GM19324 (cell line): Measurements from ENCODE around the gene PTBP1.
"Not testable (repeated sequence)": the region's sequence is repeated elsewhere in the genome, so short reads cannot be mapped to it uniquely, and the experiment has no call there.

Experiments
- ATAC-seq: cut with Tn5 transposase; IDR thresholded peaks from one replicate; pipeline ENCODE4 v1.9.1; 2021; ENCODE audit warnings: mild to moderate bottlenecking, moderate library complexity; ENCODE audit not compliant: unreplicated experiment, low FRiP score

PTBP1 gene

GRCh38 chr19:850979-851335 lies 53.7 kb downstream of the PTBP1 start:
- no peak for ATAC-seq

DNA sequence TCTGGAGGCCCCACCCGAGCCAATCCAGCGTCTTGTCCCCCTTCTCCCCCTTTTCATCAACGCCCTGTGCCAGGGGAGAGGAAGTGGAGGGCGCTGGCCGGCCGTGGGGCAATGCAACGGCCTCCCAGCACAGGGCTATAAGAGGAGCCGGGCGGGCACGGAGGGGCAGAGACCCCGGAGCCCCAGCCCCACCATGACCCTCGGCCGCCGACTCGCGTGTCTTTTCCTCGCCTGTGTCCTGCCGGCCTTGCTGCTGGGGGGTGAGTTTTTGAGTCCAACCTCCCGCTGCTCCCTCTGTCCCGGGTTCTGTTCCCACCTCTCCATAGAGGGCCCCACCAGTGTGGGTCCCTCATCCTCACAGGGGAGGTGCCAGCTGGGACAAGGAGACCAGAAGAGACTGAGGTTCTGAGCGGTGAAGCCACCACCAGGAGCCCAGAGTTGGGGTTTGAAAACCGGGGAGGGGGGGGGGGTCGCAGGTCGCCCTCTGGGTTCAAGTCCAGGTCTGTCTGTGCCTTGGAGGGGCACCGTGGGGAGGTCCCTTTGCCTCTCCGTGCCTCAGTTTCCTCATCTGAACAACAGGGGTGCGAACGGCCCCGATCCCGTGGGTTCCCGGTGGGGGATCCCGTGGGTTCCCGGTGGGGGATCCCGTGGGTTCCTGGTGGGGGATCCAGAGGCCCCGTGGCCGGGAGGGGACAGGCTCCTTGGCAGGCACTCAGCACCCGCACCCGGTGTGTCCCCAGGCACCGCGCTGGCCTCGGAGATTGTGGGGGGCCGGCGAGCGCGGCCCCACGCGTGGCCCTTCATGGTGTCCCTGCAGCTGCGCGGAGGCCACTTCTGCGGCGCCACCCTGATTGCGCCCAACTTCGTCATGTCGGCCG lies 55.1 kb downstream of the PTBP1 start, which contains the start of gene ELANE:
Gene ELANE (plus strand): TSS at position 168 of the 878 bp plus-strand sequence. CDS start 26 bp downstream, at position 194.
- ATAC-seq, result no peak

DNA sequence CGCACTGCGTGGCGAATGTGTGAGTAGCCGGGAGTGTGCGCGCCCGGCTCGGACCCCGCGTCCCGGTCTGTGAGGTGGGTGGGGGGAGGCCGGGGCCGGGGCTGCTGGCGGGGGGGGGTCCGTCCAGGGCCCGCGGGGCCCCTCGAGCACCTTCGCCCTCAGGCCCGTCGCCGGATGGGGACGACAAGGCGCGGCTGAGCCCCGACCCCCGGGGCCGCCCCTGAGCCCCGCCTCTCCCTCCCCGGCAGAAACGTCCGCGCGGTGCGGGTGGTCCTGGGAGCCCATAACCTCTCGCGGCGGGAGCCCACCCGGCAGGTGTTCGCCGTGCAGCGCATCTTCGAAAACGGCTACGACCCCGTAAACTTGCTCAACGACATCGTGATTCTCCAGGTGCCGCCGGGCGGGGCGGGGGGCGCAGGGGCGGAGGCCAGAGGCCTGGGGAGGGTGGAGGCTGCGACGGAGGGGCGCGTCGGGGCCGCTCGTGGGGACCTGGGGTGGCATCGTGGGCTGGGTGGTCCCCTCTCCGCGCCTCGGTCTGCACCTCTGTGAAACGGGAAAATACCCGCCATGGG lies 55.8 kb downstream of the PTBP1 start:
- no peak for ATAC-seq

DNA sequence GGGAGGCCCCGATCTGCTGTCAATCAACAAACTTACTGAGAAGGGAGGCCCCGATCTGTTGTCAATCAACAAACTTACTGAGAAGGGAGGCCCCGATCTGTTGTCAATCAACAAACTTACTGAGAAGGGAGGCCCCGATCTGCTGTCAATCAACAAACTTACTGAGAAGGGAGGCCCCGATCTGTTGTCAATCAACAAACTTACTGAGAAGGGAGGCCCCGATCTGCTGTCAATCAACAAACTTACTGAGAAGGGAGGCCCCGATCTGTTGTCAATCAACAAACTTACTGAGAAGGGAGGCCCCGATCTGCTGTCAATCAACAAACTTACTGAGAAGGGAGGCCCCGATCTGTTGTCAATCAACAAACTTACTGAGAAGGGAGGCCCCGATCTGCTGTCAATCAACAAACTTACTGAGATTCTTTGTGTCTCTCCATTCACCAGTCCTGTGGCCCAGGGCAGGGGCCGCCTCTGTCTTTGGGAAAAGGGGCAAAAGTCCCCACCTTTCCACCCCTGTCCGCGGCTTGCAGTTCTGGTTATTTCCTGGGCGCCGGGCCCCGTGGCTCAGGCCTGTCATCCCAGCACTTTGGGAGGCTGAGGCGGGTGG lies 56.5 kb downstream of the PTBP1 start:
- not testable (repeated sequence) for ATAC-seq

- no peak for ATAC-seq
Observed at GRCh38 chr19:854549-854948, 57.3 kb downstream of the PTBP1 start.

DNA sequence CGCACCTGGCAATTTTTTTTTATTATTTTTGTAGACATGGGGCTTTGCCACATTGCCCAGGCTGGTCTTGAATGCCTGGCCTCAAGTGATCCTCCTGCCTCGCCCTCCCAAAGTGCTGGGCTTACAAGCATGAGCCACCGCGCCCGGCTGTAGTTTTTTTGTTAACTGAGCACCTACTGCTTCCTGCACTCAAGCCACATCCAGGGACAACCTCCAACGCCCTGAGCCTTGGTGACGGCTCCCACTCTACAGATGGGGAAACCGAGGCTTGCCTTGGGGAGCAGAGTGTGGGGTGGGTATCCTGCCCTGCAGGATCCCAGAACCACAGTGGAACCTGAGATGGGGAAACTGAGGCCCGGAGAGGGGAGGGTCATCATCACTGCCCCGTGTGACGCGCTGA lies 57.9 kb downstream of the PTBP1 start:
- no peak for ATAC-seq

- ATAC-seq, result no peak
Observed at GRCh38 chr19:855566-856120, 58.4 kb downstream of the PTBP1 start.

- no peak for ATAC-seq
Observed at GRCh38 chr19:858284-858683, 61.0 kb downstream of the PTBP1 start.

DNA sequence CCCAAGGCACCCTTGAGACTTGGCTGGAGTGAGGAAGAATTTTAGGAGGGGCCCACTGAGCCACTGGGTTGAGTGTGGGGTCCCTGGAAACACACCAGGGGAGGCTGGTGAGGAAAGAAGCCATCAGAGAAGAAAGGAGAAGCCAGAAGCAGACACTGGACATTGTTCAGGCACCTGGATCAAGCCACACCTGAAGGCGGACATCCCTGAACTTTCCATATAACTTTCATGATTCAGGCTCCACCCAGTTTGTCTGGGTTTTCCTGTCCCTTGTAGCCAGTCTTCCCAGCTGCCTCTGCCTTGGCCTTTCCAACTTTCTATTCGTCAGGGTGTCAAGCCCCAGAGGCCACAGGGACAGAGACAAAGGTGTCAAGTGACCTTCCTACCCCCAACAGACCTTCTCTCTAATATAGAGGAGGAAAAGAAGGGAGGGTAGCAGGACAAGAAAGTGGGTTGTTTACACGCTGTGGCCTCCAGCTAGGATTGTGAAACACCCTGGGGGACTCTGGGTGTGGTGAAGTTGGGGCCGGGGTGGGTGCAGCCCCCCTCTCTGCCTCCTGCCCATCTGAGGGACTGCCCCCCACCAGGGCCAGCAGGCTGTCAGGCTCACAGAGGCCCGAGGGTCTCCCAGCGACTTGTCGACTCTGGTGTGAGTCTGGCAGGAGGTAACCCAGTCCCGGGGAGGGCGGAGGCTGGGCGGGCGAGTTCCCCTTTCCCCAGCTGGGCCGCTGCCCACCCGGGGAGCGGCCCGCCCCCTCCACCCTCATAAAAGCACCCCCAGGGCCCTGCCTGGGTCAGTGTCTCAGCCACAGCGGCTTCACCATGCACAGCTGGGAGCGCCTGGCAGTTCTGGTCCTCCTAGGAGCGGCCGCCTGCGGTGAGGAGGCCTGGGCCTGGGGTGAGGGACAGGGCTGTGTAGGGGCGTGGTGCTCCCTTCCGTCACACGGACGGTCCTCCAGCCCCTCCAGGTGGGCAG lies 61.9 kb downstream of the PTBP1 start, which contains the start of gene CFD:
Gene CFD (plus strand): TSS at position 797 of the 976 bp plus-strand sequence. CDS start 26 bp downstream, at position 823.
- no peak for ATAC-seq

GRCh38 chr19:861141-861755 lies 64.0 kb downstream of the PTBP1 start:
- no peak for ATAC-seq
